Loucy (cell line): ENCODE measurements around the gene FAM53A.
A peak's percentile ranks its signal among the peaks of the same experiment; 100 is the strongest.

ENCODE experiments used
- H2AFZ ChIP-seq: fragments of 200-600 bp; sonication (generic); 2 replicates; pipeline ENCODE4 v1.6.0; 2016; ENCODE audit warnings: antibody characterized with exemption, mild to moderate bottlenecking, low read length, moderate library complexity
- H3F3A ChIP-seq: fragments of 200-600 bp; 2 replicates; pipeline ENCODE4 v1.6.0; 2016; ENCODE audit warnings: antibody characterized with exemption, low read depth, mild to moderate bottlenecking
- H3K27me3 ChIP-seq: fragments of 200-600 bp; sonication (generic); 2 replicates; pipeline ENCODE4 v1.6.1; 2014; ENCODE audit warnings: low read length, mild to moderate bottlenecking; ENCODE audit not compliant: insufficient read depth, poor library complexity, severe bottlenecking
- H3K36me3 ChIP-seq: fragments of 200-600 bp; sonication (generic); 2 replicates; pipeline ENCODE4 v1.6.1; 2016; ENCODE audit warnings: low read length; ENCODE audit not compliant: insufficient read depth
- H3K4me1 ChIP-seq: fragments of 200-600 bp; sonication (generic); 2 replicates; pipeline ENCODE4 v1.5.1; 2014; ENCODE audit warnings: low read length, mild to moderate bottlenecking; ENCODE audit not compliant: insufficient read depth, poor library complexity, severe bottlenecking
- H3K4me2 ChIP-seq: fragments of 200-600 bp; sonication (generic); 2 replicates; pipeline ENCODE4 v1.6.0; 2014; ENCODE audit warnings: antibody characterized with exemption, low read length, low read depth, mild to moderate bottlenecking; ENCODE audit not compliant: poor library complexity, severe bottlenecking
- H3K4me3 ChIP-seq: fragments of 200-600 bp; sonication (generic); 2 replicates; pipeline ENCODE4 v1.5.1; 2014; ENCODE audit warnings: low read length, mild to moderate bottlenecking, mixed read lengths; ENCODE audit not compliant: poor library complexity, severe bottlenecking
- H3K79me2 ChIP-seq: fragments of 200-600 bp; sonication (generic); 2 replicates; pipeline ENCODE4 v1.6.1; 2014; ENCODE audit warnings: low read length; ENCODE audit not compliant: insufficient read depth
- H3K9ac ChIP-seq: fragments of 200-600 bp; sonication (generic); 2 replicates; pipeline ENCODE4 v1.6.0; 2014; ENCODE audit warnings: mild to moderate bottlenecking, low read depth, low read length, moderate library complexity; ENCODE audit not compliant: poor library complexity, severe bottlenecking
- H3K9me2 ChIP-seq: fragments of 200-600 bp; sonication (generic); replicated peaks from 2 replicates; pipeline ENCODE4 v1.6.1; 2016; ENCODE audit warnings: low read depth, low read length, mixed read lengths
- H3K9me3 ChIP-seq: fragments of 200-600 bp; sonication (generic); 2 replicates; pipeline ENCODE4 v1.6.1; 2014; ENCODE audit warnings: mild to moderate bottlenecking, antibody characterized with exemption, low read length, low read depth; ENCODE audit not compliant: insufficient read depth
- H4K20me1 ChIP-seq: fragments of 200-600 bp; sonication (generic); 2 replicates; pipeline ENCODE4 v1.6.0; 2014; ENCODE audit warnings: antibody characterized with exemption, low read length, mild to moderate bottlenecking; ENCODE audit not compliant: insufficient read depth, poor library complexity, severe bottlenecking
- CTCF ChIP-seq: fragments of 200-600 bp; sonication (generic); conservative IDR thresholded peaks from 2 replicates; pipeline ENCODE4 v1.5.1; 2014; ENCODE audit warnings: mild to moderate bottlenecking, antibody characterized with exemption, low read length
- EZH2phosphoT487 ChIP-seq: fragments of 200-600 bp; IDR thresholded peaks from 2 replicates; pipeline ENCODE4 v1.6.1; 2018; ENCODE audit warnings: antibody characterized with exemption, mild to moderate bottlenecking, moderate library complexity, borderline replicate concordance

The FAM53A gene

GRCh38 chr4:1713003-1713851 is 29.1 kb upstream of the FAM53A start:
- H3K79me2 ChIP-seq: peaks cover 92% of the 10 kb centered on the region
- no peaks in the 10 kb centered on the region; the same call in 1 of the 2 replicates for H3K36me3 ChIP-seq
- peak overlapping the region; percentile 91 for H3K9ac ChIP-seq
- peak overlapping the region; percentile 87 for H2AFZ ChIP-seq
- peak overlapping the region; percentile 81 for H3K4me2 ChIP-seq
- H3F3A ChIP-seq: no peaks in the 10 kb centered on the region
- TF ChIP-seq CTCF (no peak), EZH2phosphoT487 (no peak)
- H3K4me1 ChIP-seq: peaks cover 46% of the 10 kb centered on the region
- H3K4me3 ChIP-seq: peak overlapping the region; percentile 95
- H3K9me3 ChIP-seq: no peaks in the 10 kb centered on the region
- H3K9me2 ChIP-seq: no peaks in the 10 kb centered on the region
- H4K20me1 ChIP-seq: peaks cover 74% of the 10 kb centered on the region
- no peaks in the 10 kb centered on the region for H3K27me3 ChIP-seq

GRCh38 chr4:1712216-1713002 is 28.3 kb upstream of the FAM53A start, which contains the start of gene SLBP:
Gene SLBP, minus strand, starts transcription at chr4:1712319. Its CDS starts 131 bp downstream, at chr4:1712188.
- H3K79me2 ChIP-seq: peaks cover 92% of the 10 kb centered on the region
- H3K9me2 ChIP-seq: no peaks in the 10 kb centered on the region
- H4K20me1 ChIP-seq: peaks cover 74% of the 10 kb centered on the region
- H3K9ac ChIP-seq: peak within 1 kb of the TSS; percentile 91
- no peaks in the 10 kb centered on the region for H3K27me3 ChIP-seq
- TF ChIP-seq CTCF: no peak
- no peak for TF ChIP-seq EZH2phosphoT487
- H3K4me3 ChIP-seq: peak within 1 kb of the TSS; percentile 95
- H3K4me2 ChIP-seq: peak within 1 kb of the TSS; percentile 81
- no peaks in the 10 kb centered on the region for H3F3A ChIP-seq
- H3K9me3 ChIP-seq: no peaks in the 10 kb centered on the region
- no peaks in the 10 kb centered on the region for H3K36me3 ChIP-seq
- H3K4me1 ChIP-seq: peaks cover 49% of the 10 kb centered on the region
- peak within 1 kb of the TSS; percentile 87 for H2AFZ ChIP-seq

GRCh38 chr4:1711571-1712215 is 27.6 kb upstream of the FAM53A start:
- peaks cover 88% of the 10 kb centered on the region for H3K79me2 ChIP-seq
- H3F3A ChIP-seq: no peaks in the 10 kb centered on the region
- H3K27me3 ChIP-seq: no peaks in the 10 kb centered on the region
- peak overlapping the region; percentile 1; the same call in 1 of the 2 replicates for H2AFZ ChIP-seq
- peak overlapping the region; percentile 95 for H3K4me3 ChIP-seq
- H3K36me3 ChIP-seq: no peaks in the 10 kb centered on the region
- no peaks in the 10 kb centered on the region for H3K9me3 ChIP-seq
- H3K4me1 ChIP-seq: peaks cover 49% of the 10 kb centered on the region
- no peaks in the 10 kb centered on the region for H3K9me2 ChIP-seq
- H4K20me1 ChIP-seq: peaks cover 73% of the 10 kb centered on the region
- TF ChIP-seq CTCF: no peak
- TF ChIP-seq EZH2phosphoT487: no peak
- H3K9ac ChIP-seq: peak overlapping the region; percentile 91
- H3K4me2 ChIP-seq: peak overlapping the region; percentile 81
